Inflammatory macrophage treated with lipopolysaccharide for 4 hours (primary cell): Measurements from ENCODE around the gene SSX4B.
"Not testable (repeated sequence)": the region's sequence is repeated elsewhere in the genome, so short reads cannot be mapped to it uniquely, and the experiment has no call there.

ENCODE experiments used
- DNase-seq: peaks from one replicate; pipeline ENCODE4 v3.0.0-alpha.2; 2020

The SSX4B gene, protein sequence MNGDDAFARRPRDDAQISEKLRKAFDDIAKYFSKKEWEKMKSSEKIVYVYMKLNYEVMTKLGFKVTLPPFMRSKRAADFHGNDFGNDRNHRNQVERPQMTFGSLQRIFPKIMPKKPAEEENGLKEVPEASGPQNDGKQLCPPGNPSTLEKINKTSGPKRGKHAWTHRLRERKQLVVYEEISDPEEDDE

DNA sequence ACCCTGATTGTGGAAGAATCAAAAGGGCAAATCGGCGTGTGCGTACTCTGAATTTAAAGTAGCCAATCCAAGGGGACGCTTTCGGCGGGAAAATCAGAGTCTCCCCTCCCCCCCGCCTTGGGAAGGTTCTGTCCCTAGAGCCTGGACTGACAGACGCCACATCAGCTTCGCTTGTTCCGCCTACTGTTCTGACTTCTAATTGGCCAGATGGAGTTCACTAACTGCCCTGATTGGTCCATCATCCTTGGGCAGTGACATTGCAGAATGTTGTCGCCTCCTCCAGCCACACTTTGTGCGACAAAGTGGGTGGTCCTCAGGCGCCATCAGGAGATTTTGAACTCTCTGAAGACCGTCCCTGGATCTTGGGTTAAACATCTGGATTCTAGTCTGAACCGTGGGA lies at the start of gene SSX4B:
TSS of gene SSX4B (minus strand) at position 101 of the 400 bp plus-strand sequence. CDS start 588 bp downstream, outside the sequence.
- not testable (repeated sequence) for DNase-seq

DNA sequence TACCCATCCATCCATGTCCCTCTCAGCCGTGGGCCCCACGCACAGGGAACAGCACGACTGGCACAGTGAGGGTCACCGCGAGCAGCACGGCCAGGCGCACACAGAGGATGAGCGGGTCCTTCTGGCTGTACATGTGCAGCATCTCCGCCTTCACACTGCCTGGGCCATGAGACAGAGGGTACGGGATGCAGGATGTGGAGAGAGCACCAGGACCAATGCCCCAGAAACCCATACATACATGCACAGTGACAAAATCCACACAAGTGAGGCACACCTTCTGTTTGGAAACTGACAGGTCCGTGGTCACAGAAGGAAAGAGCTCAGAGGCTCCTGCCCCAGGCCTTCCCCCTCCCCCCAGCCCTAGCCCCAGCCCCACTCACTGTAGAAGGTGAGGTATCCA lies 48.8 kb upstream of the SSX4B start:
- no peak for DNase-seq

DNA sequence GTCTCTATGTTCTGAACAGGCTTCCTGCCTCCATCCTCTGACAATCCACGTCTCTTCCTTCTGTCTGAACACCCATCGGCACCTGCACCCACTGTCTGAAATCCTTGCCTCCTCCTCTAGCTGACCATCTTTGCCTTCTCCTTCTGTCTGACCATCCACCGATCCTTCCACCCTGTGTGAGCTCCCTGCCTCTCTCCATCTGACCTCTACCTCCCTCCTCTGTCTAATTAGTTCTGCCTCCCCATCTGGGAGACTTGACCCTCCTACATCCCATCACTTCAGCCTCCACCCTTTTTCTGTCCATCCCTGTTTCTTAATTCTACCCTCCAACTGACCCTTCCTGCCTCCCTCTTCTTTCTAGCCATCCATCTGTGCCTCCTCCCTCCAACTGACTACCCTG lies 48.3 kb upstream of the SSX4B start:
- DNase-seq = no peak

DNA sequence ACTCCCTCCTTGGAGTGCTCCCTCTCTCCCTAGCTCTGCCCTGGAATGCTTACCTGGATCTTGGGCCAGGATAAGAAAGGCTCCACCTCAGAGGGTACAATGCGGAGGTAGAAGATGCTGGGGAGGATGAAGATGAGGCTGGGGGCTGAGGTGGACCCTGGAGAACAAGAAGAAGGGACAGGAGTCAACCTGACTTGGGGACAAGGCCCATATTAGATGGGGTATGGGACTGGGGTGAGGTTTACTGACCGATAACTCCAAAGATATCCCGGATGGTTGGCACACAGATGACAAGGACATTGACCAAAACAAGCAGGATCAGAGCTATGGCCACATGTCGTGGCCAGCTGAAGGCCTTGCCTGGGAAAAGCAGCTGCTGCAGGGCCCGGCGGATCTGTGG lies 47.7 kb upstream of the SSX4B start:
- DNase-seq = no peak

DNA sequence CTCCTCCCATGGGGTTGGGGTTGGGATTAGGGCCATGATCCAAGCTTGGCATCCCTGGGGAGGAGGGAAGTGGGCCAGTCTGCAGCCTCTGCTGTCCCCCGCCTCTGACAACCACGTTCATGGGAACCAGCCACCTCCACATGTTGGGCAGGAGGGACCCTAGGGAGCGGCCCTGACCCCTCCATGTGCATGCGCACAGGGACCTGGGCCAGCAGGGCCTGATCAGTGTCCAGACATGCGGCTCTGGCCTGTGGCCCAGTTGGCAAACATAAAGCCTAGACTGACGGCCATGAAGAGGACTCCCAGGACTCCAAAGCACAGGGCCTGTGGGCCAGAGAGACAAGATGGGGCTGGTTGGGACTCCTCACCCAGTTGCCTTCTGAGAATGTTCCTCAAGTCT lies 47.0 kb upstream of the SSX4B start:
- no peak for DNase-seq

DNA sequence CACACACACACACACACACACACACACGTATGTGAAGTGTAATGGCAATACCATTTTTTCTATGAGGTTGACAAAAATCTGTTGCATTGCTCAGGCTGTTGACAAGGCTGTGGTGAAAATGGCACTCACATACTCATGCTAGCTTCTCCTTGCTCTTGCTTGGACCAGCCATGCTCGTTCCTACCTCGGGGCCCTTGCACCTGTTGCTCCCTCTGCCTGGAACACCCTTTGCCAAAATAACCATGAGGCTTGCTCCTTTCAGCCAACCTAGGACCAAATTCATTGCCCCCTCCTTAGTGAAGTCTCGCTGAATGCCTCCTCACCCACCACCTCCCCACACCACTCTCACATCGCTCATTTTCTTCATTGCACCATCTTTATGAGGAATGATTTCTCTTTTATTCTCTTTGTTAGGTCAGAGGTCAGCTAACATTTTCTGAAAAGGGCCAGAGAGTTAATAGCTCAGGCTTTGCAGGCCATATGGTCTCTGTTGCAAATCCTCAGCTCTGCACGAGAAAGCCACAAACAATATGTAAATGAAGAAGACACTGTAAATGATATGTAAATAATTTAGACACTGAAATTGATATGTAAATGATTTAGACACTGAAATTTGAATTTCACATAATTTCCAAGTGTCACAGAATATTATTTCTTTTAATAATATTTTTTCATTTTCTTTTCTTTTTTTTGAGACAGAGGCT lies 45.0 kb upstream of the SSX4B start:
- no peak for DNase-seq

DNA sequence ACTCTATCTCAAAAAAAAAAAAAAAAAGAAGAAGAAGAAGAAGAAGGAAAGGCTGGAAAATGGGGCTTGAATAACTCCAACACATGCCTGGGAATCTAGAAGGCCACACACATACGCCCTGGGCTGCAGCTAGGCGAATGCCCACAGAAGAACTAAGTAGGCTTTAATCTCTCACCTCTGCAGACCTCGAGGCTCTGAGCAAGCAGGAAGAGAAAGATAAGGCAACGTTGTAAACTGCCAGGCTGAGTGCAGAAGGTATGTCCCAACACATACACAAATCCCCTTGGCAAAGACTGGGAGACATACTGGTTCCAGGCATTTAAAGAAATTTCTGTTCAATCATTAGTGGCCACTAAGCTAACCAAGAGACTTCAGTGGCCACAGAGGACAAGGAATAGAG lies 39.9 kb upstream of the SSX4B start:
- no peak for DNase-seq

DNA sequence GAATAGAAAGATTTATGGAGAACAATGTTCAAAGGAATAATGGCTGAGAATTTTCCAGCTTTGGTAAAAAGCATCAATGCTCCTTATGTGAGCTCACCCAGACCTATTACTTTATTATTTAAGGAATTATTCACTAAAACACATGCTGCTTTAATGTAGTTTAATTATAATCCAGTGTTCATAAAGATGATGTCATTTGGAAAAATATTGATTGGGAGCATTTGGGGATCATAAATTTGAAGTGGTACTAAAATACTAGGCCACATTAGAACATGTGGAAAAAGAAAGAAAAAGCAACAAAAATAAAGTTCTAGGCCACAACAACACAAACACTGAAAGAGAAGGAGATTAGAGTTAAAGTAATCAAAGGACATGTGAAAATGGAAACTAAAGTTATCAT lies 38.3 kb upstream of the SSX4B start:
- no peak for DNase-seq

DNA sequence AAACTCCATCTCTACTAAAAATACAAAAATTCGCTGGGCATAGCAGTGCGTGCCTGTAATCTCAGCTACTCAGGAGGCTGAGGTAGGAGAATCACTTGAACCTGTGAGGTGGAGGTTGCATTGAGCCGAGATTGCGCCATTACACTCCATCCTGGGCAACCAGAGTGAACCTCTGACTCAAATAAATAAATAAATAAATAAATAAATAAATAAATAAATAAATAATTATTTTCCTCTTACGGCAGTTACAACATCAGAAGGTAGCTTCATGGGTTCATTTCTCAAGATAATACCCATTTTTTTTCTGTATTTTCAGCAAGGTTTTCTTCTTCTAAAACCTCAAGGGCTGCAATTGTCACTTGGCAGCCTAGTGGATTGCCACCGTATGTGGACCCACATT lies 35.4 kb upstream of the SSX4B start:
- not testable (repeated sequence) for DNase-seq

DNA sequence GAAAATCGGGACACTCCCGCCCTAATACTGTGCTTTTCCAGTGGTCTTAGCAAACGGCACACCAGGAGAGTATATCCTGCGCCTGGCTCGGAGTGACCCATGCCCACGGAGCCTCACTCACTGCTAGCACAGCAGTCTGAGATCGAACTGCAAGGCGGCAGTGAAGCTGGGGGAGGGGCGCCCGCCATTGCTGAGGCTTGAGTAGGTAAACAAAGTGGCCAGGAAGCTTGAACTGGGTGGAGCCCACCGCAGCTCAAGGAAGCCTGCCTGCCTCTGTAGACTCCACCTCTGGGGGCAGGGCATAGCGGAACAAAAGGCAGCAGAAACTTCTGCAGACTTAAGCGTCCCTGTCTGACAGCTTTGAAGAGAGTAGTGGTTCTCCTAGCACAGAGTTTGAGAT lies 22.0 kb upstream of the SSX4B start:
- not testable (repeated sequence) for DNase-seq

DNA sequence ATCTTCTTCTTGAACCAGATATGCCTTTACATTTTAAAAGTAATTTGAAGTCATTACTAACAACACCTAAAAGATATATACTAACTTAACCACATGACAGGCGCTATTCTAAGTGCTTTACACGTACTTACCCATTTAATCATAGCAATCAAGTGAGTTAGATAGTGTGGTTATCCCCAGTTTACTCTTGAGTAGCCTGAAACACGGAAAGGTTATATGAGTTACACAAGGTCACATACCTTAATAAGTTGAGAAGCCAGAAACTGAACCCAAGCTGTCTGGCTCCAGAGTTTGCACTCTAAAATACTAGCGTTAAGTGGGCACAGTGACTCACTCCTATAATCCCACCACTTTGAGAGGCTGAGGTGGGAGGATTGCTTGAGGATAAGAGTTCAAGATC lies 18.4 kb upstream of the SSX4B start:
- DNase-seq = not testable (repeated sequence)

DNA sequence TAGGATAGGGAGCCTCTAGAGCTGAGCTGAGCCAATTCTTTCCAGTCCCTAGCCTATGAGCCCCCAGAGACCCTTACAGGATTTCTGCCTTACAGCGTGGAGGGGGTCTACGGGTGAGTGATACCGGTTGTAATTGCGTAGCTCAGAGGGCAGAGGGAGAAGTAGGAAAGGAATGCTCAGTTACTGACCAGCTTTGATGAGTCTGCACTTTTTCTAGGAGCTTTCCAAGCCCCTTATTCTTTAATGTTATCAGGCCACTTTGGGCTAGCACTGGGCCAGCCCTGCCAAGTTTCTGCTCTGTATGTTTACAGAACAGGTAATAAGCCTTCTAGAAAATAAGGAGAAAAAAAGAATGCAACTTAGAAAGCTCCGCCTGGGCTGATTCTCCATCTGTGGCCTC lies 17.8 kb upstream of the SSX4B start:
- not testable (repeated sequence) for DNase-seq

DNA sequence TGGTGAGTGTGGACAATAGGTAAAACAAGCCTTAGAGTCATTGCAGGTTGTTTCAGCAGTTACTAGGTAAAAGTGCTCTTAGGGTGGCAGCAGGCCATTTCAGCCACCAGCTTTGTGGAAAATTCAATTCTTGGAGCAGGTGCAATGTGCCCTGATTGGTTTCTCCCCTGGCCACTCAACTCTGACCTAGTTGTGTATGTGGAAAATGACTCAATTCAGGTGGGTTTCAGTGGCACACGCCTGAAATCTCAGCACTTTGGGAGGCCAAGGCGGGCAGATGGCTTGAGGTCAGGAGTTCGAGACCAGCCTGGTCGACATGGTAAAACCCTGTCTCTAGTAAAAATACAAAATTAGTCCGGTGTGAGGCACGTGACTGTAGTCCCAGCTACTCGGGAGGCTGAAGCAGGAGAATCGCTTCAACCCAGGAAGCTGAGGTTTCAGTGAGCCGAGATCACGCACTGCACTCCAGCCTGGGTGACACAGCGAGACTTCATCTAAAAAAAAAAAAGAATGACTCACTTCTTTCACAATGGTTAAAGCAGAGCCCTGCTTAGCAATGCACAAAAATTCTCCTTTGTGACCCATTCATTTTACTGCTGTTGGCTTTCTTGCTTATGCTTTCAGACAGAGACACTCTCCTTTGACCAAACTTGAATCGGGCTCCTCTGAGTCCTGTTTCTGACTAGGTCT lies 15.4 kb upstream of the SSX4B start:
- DNase-seq = not testable (repeated sequence)

DNA sequence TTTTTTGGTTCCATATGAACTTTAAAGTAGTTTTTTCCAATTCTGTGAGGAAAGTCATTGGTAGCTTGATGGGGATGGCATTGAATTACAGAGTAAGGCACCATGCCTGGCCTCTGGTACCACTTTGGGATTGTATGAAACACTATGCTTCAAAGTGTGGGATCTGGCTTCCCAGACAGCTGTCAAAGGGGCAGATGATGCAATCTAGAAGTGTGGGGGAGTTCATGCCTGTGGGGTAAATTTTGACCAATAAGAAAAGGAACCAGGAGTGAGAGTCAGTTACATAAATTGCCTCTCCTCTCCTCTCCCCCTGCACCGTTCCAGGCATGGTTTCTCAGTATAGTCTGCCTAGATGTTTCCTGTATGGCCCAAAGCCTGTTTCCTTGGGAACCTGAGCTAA lies 13.9 kb downstream of the SSX4B start:
- DNase-seq = peak; percentile 0

DNA sequence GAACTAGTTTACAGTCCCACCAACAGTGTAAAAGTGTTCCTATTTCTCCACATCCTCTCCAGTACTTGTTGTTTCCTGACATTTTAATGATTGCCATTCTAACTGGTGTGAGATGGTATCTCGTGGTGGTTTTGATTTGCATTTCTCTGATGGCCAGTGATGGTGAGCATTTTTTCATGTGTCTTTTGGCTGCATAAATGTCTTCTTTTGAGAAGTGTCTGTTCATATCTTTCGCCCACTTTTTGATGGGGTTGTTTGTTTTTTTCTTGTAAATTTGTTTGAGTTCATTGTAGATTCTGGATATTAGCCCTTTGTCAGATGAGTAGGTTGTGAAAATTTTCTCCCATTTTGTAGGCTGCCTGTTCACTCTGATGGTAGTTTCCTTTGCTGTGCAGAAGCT lies 14.8 kb downstream of the SSX4B start:
- DNase-seq = not testable (repeated sequence)

DNA sequence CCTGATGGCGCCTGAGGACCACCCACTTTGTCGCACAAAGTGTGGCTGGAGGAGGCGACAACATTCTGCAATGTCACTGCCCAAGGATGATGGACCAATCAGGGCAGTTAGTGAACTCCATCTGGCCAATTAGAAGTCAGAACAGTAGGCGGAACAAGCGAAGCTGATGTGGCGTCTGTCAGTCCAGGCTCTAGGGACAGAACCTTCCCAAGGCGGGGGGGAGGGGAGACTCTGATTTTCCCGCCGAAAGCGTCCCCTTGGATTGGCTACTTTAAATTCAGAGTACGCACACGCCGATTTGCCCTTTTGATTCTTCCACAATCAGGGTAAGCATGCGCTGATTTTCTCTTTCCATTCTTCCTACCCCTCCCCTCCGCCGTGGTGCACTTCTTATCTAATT lies 28.5 kb downstream of the SSX4B start, which contains the start of gene SSX4:
TSS of gene SSX4 (plus strand) at position 301 of the 400 bp plus-strand sequence. CDS start 515 bp downstream, outside the sequence.
- DNase-seq = not testable (repeated sequence)

DNA sequence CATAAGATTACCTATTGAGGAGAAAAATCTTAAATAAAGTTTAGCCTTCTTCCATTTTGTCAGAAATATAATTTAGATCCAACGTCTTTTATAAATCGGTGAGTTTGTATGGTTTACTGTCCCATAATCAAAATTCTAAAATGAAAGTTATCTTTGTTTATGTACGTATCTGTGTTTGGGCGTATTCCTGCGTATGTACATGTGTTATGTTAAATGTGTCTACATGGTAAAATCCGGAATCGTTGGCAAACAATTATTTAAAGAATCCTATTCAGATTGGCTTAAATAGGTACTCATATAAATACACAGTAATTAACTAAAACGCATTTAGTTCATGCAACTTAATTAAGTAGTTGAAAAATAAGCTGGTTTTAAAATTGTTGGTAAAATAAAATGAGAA lies 41.4 kb downstream of the SSX4B start:
- DNase-seq = not testable (repeated sequence)

DNA sequence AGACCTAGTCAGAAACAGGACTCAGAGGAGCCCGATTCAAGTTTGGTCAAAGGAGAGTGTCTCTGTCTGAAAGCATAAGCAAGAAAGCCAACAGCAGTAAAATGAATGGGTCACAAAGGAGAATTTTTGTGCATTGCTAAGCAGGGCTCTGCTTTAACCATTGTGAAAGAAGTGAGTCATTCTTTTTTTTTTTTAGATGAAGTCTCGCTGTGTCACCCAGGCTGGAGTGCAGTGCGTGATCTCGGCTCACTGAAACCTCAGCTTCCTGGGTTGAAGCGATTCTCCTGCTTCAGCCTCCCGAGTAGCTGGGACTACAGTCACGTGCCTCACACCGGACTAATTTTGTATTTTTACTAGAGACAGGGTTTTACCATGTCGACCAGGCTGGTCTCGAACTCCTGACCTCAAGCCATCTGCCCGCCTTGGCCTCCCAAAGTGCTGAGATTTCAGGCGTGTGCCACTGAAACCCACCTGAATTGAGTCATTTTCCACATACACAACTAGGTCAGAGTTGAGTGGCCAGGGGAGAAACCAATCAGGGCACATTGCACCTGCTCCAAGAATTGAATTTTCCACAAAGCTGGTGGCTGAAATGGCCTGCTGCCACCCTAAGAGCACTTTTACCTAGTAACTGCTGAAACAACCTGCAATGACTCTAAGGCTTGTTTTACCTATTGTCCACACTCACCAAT lies 43.9 kb downstream of the SSX4B start:
- not testable (repeated sequence) for DNase-seq

DNA sequence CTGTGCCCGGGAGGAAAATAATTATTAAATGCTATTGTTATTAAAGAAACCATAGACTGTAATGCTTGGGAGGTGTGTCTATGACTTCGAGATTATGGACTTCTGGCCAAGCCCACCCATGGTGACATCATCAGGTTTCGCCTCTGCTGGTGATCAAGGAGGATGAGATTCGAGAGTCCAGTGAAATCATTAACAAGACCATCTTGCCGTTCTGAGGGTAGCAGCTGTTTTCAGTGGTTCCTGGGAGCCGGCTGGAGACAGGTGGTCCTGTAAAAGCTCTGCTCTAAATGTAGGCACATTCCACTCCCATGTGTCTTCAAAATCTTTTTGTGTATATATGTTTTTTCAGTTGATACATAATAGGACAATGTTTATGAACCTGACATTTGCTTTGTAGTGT lies 52.5 kb downstream of the SSX4B start:
- not testable (repeated sequence) for DNase-seq

DNA sequence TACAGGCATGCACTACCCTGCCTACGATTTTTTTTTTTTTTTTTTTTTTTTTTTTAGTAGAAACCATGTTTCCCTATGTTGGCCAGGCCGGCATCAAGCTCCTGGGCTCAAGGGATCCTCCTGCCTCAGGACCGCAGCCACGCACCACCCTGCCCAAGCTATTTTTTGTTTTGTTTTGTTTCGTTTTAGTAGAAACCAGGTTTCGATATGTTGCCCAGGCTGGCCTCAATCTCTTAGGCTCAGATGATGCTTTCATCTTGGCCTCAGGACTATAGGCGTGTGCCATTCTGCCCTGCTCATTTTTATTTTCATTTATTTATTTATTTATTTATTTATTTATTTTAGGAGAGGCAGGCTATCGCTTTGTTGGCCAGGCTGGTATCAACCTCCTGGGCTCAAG lies 54.1 kb downstream of the SSX4B start:
- DNase-seq = no peak

DNA sequence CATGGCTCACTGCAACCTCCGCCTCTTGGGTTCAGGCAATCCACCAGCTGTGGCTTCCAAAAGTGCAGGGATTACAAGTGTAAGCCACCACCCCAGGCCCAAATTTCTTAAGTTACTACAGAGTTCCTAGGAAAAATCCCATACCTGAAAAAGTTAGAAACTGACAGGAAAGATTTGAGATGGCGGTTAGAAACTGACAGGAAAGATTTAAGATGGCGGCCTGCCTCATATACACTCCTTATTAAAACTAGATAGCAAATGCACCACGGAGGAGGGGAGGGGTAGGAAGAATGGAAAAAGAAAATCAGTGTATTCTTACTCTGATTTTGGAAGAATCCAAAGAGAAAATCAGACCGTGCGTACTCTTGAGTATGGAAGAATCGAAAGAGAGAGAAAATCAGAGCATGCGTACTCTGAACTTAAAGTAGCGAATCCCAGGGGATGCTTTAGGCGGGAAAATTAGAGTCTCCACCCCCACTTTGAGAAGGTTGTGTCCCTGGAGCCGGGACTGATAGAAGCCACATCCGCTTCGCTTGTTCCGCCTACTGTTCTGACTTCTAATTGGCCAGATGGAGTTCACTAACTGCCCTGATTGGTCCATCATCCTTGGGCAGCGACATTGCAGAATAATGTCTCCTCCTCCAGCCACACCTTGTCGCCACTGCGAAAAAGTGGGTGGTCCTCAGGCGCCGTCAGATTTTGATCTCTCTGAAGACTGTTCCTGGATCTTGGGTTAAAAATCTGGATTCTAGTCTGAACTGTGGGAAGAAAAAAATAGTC lies 55.3 kb downstream of the SSX4B start, which contains the start of gene SSX3:
TSS of gene SSX3 (minus strand) at position 389 of the 780 bp plus-strand sequence. CDS start 1,454 bp downstream, outside the sequence.
- not testable (repeated sequence) for DNase-seq
